ENCODE data around the gene USP3.

DNA sequence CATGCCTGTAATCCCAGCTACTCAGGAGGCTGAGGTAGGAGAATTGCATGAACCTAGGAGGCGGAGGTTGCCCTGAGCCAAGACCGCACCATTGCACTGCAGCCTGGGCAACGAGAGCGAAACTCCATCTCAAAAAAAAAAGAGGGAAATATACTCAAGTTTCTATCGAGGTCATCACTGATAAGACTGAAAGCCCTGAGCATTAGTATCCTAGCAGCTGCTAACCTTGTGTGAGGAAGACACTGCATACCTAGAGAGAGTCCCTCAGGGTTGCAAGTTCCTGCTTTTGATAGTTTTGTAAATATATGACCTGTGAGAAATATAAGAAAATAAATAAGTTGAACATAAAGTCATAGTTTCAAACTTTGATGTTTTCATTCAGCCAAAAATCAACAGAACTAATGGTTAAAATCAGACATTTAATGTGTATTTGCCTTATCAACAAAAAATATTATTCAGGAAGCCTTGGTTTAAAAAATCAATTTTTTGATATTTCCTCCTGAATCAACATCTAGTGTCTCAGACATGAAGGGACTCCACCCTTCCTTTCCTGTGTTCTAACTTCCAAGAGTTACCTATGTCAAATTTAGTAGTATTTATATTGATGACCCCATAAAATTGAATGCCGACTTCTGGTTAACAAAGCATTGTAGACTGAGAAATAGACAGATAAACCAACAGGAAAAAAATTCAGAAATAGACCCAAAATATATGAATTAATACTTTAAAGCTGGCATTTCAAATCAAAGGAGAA, 19.8 kb upstream of the USP3 start:
- TF ChIP-seq, protein P1, sequence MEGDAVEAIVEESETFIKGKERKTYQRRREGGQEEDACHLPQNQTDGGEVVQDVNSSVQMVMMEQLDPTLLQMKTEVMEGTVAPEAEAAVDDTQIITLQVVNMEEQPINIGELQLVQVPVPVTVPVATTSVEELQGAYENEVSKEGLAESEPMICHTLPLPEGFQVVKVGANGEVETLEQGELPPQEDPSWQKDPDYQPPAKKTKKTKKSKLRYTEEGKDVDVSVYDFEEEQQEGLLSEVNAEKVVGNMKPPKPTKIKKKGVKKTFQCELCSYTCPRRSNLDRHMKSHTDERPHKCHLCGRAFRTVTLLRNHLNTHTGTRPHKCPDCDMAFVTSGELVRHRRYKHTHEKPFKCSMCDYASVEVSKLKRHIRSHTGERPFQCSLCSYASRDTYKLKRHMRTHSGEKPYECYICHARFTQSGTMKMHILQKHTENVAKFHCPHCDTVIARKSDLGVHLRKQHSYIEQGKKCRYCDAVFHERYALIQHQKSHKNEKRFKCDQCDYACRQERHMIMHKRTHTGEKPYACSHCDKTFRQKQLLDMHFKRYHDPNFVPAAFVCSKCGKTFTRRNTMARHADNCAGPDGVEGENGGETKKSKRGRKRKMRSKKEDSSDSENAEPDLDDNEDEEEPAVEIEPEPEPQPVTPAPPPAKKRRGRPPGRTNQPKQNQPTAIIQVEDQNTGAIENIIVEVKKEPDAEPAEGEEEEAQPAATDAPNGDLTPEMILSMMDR (conservative IDR thresholded peaks at IDR 0.05 in 1 of 2, IDR thresholded peaks at IDR 0.05 in 1 of 2; ENCODE audit: low read depth in 1 of 2, low read length in 2 of 2) = no peak
- no peak for TF ChIP-seq EZH2 (IDR thresholded peaks at IDR 0.05; ENCODE audit: low read length, missing control alignments)
